ENCODE results near the gene SPRR2E.
"Not testable (repeated sequence)": the region's sequence is repeated elsewhere in the genome, so short reads cannot be mapped to it uniquely, and the experiment has no call there.

SPRR2E gene

DNA sequence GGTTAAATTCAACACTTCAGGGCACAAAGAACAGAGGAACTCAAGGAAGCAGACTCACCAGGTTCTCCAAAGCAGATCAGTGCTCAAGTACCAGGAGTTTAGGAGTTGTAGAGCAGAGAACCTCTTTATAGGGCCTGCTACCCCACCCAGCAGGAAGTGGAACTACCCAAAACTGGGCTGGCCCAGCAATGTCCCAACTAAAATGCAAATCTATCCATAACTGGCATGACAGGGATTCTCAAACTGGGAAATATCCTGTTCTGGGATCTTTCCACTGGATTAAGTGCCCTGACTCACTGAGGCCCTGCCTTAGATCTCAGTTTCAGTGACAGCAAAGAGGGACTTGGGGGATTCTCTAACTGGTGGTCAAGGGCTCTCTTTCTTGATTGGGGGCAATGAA lies at the start of gene SPRR2E:
Gene SPRR2E (minus strand): TSS at position 101 of the 400 bp plus-strand sequence. CDS start 775 bp downstream, outside the sequence.
- DNase-seq, result no peak

DNA sequence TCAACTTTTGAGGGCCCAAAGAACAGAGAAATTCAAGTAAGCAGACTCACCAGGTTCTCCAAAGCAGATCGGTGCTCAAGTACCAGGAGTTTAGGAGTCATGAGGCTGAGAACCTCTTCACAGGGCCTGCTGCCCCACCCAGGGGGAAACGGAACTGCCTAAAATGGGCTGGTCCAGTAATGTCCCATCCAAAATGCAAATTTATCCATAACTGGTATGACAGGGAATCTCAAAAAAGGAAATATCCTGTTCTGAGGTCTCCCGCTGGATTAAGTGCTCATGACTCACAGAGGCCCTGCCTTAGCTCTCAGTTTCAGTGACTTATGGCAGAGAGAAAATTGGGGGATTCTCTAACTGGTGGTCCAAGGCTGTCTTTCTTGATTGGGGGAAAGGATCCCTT lies 47.1 kb upstream of the SPRR2E start:
- DNase-seq, result no peak

DNA sequence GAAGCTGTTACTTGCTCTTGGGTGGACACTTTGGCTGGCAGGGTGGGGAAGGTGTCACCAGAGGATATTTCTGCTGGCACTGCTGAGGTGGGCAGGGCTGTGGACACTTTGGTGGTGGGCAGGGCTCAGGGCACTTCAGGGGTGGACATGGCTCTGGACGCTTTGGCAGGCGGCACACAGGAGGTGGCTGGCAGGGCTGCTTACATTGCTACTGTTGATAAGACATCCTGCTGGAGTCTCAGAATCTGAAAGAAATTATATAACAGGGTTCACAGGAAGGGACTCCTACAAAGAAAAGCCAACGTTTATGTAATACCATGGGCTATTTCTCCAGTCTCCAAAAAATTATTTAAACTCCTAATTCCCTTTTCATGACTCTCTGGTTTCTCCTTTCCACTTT lies 46.2 kb upstream of the SPRR2E start:
- no peak for DNase-seq

DNA sequence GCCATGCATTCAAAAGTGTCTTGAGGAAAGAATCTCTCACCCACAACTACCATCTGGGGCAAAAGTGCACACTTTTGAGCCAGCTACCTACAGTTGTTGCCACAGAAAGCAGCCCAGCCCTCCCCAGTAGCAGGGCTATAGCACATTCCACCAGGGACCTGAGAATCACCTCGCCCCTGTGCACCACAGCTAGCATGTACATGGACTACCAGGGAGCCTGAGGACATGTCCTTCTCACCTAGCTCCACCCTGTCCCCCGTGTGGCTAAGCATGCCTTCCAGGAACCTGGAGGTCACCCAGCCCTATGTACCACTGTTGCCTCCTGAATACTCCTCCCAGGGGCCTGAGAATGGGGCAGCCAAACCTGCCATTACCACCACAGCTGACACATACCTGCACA lies 39.4 kb upstream of the SPRR2E start:
- DNase-seq, result no peak

DNA sequence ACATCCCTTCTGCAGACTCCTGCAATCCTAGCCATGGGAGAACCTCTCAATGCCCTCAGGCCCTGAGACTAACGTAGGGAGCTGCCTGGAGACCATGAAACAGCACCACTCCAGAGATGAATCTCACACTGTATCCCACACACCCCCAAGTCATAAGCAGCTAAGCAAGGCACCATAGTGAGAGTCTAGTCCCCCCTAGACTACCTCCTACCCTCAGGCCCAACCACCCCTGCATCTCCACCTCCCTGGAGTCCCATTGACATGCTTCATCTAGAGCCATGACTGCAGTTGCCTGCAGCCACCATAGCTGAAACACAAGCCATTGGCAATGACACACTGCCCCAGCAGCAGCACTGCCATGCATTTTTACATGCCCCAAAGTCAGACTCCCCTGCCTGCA lies 38.9 kb upstream of the SPRR2E start:
- DNase-seq, result no peak

DNA sequence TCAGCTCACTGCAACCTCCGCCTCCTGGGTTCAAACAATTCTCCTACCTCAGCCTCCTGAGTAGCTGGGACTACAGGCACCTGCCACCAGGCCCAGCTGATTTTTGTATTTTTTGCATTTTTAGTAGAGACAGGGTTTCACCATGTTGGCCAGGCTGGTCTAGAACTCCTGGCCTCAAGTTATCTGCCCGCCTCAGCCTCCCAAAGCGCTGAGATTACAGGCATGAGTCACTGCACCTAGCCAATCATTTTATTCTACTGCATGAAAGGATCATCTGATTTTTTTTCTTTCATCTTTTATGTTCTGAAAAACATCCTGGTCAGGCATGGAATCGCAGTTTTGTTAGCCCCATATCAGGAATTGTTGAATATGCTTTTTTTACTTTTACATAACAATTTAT lies 34.4 kb upstream of the SPRR2E start:
- not testable (repeated sequence) for DNase-seq

DNA sequence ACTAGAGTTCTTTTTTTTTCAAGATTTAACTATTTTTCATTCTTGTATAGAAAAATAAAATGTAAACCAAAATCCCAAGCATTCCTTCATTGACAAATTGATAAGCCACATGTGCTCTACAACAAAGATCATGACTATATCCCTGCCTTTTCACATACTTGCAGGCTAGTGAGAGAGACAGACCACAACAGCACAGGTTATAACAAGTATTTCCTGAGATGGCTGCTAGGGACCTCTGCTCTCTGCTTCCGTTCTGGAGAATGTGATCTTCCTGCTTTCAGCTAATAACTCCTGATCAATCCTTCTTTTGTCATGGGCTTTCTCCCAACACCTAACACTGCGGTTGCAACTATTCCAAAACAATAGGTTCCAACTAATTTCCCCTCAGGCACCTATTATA lies 33.0 kb upstream of the SPRR2E start:
- DNase-seq, result no peak

DNA sequence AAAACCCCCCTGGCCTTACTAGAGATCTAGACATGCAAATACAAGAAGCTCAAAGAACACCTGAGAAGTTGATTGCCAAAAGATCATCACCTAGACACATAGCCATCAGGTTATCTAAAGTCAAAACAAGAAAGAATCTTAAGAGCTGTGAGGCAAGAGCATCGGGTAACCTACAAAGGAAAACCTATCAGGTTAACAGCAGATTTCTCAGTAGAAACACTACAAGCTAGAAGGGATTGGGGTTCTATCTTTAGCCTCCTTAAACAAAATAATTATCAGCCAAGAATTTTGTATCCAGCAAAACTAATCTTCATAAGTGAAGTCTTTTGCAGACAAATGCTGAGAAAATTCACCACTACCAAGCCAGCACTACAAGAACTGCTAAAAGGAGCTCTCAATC lies 31.2 kb upstream of the SPRR2E start:
- no peak for DNase-seq

DNA sequence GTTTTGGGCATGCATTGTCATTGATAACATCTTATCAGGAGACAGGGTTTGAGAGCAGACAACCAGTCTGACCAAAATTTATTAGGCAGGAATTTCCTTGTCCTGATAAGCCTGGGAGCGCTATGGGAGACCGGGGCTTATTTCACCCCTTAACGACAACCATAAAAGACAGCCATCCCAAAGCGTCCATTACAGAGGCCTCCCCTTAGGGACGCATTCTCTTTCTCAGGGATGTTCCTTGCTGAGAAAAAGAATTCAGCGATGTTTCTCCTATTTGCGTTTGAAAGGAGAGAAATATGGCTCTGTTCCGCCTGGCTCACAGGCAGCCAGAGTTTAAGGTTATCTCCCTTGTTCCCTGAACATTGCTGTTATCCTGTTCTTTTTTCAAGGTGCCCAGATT lies 29.5 kb upstream of the SPRR2E start:
- not testable (repeated sequence) for DNase-seq

DNA sequence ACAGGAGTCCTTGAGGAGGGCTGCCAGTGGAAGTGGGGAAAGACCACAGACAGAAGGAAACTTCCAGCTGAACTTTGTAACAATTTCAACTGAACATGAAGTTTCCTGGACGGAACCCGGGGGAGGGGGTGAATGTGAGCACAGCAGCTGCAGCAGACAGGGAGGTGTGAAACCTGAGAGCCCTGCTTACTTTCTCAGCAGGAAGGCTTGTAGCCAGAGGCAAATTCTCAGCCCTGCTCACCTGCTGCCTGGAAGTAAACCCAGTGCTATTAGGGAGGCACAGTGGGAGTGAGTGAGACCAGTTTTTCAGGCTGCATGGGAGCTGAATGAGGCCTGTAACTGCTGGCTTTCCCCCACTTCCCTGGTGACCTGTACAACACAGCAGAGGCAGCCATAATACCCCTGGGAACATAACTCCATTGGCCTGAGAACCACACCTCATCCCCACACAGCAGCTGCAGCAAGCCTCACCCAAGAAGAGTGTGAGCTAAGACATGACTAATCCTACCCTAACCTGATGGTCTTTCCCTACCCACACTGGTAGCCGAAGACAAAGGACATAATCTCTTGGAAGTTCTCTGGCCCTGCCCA lies 28.6 kb upstream of the SPRR2E start:
- peak; percentile 18 for DNase-seq

DNA sequence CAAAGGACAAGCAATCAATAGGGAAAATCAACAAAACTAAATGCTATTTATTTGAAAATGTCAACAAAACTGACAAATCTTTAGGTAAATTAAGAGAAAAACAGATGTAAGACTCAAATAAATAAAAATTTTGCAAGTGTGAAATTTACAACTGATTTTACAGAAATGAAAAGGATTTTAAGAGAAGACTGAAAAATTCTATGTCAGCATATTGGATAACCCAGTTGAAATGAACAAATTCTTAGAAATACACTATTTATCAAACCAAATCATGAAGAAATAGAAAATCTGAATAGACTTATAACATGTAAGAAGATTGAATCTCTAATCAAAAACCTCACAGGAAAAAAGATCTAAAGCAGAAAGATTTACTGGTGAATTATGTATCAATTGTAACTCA lies 26.6 kb upstream of the SPRR2E start:
- no peak for DNase-seq

DNA sequence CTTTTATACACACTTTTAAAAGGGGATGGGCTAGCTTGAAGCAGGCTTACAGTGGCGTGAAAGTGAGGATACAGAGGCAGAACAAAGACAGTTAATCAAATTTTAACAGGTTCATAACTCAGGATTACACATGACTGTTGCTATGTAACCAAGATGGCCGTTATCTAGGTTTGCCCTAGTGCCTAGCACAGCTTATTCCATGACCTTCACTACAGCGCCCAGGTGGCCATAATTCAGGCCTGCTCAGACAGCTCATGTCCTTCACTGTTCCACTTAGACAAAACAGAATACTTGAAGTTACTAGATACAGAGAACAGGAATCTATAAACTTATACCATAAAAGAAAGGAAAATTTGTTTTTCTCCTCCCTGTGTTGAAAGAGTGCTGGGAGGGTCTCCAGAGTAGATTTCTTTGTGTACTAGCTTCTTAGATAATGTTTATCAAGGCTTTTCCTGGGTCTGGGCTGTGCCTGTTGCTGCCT lies 25.2 kb upstream of the SPRR2E start:
- DNase-seq, result no peak

DNA sequence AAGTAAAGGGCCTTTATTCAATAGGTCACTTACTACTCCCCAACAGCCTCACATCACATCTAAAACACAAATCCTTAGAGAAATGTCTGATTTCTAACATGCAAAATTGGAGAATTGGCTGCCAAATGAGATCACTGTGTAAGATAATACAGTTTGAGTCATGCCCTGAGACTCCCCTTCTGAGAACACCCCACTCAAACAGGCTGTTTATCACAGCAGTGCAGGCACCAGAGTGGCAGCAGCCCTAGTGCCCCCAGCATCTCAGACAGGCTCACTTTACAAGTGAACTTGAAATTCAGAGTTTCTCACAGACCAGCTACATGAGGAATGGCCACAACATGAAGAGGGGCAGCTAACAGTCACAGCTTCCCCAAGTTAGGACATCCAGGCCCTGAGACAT lies 20.9 kb upstream of the SPRR2E start:
- DNase-seq, result not testable (repeated sequence)

DNA sequence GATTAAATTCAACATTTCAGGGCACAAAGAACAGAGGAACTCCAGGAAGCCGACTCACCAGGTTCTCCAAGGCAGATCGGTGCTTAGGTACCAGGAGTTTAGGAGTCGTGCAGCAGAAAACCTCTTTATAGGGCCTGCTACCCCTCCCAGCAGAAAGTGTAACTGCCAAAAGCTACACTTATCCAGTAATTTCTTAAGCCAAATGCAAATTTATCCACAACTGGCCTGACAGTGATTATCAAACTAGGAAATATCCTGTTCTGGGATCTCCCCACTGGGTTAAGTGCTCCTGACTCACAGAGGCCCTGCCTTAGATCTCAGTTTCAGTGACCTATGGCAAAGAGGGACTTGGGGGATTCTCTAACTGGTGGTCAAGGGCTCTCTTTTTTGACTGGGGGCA lies 19.1 kb upstream of the SPRR2E start, which contains the start of gene SPRR2F:
Gene SPRR2F (minus strand): TSS at position 101 of the 400 bp plus-strand sequence. CDS start 783 bp downstream, outside the sequence.
- no peak for DNase-seq

DNA sequence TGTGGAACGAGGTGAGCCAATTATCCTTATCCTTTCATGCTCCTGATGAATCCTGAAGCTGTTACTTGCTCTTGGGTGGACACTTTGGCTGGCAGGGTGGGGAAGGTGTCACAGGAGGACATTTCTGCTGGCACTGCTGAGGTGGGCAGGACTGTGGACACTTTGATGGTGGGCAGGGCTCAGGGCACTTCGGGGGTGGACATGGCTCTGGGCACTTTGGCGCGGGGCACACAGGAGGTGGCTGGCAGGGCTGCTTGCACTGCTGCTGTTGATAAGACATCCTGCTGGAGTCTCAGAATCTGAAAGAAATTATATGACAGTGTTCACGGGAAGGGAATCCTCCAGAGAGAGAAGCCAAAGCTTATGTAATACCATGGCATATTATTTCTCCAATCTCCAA lies 18.1 kb upstream of the SPRR2E start:
- not testable (repeated sequence) for DNase-seq

DNA sequence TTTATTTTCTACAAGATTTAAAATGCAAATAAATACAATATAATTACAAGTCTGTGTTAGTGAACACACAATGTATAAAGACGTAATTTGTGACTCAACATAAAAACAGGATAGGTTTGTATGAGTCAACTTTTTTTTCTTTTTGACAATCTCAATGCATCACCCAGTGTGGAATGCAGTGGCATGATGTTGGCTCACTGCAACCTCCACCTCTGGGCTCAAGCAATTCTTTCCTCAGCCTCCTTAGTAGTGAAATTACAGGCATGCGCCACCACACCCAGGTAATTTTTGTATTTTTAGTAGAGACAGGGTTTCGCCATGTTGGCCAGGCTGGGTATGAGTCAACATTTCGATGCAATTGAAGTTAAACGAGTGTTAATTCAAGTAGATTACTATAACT lies 5.9 kb upstream of the SPRR2E start:
- DNase-seq, result no peak

DNA sequence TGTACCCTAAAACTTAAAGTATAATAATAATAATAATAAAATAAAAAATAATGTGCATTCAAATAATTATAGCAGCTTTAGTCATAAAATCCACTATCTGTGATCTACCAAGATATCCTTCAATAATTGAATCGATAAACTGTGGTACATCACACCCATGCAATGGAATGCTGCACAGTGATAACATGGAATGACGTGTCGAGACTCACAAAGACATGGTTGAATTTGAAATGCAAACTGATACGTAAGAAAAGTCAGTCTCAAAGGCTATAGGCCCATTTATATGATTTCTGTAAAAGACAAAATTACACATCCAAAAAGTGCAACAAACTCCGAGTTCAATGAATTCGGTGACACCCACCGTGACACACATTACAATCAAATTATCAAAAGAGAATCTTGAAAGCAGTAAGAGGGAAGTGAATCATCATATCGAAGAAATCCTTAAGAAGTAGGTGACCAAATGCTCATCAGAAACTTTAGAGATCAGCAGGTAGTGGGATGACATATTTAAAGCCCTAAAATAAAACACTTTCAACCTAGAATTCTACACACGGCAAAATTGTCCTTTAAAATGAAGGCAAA lies 5.2 kb upstream of the SPRR2E start:
- DNase-seq, result no peak

DNA sequence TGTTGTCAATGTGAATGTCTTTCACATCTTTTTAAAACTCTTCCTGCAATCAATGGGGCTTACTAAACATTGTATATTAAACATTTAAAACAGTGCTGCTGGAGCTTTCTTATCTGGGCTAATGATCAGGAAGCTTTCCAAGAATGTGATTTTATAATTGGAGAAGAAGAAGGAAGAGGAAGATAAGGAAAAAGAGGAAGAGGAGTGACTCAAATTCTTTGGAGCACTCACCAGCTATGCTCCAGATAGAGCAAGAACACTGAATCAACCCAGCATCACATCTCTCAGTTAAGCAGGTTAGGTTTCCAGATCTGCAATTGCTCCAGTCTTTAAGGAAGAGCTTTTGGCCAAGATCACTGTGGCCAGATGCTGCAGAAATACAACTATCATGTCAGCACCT lies 1.4 kb upstream of the SPRR2E start:
- no peak for DNase-seq

DNA sequence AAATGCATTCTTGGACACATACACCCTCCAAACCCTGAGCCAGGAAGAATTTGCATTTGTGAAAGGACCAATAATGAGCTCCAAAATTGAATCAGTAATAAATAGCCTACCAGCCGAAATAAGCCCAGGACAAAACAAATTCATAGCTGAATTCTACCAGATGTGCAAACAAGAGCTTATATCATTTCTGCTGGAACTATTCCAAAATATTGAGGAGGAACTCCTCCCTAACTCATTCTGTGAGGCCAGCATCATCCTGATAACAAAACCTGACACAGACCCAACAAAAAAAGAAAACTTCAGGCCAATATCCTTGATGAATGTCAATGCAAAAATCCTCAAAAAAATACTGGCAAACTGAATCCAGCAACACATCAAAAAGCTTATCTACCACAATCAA lies 6.7 kb downstream of the SPRR2E start:
- DNase-seq, result no peak

DNA sequence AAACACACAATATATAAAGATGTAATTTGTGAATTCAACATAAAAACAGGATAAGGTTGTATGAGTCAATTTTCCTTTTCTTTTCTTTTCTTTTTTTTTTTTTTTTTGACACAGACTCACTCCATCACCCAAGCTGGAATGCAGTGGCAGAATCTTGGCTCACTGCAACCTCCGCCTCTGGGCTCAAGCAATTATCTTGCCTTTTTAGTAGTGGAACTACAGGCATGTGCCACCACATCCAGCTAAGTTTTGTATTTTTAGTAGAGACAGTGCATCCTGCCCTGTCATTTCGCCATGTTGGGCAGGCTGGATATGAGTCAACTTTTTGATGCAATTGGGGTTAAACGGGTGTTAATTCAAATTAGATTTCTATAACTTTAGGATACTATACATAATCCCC lies 12.6 kb downstream of the SPRR2E start:
- no peak for DNase-seq

DNA sequence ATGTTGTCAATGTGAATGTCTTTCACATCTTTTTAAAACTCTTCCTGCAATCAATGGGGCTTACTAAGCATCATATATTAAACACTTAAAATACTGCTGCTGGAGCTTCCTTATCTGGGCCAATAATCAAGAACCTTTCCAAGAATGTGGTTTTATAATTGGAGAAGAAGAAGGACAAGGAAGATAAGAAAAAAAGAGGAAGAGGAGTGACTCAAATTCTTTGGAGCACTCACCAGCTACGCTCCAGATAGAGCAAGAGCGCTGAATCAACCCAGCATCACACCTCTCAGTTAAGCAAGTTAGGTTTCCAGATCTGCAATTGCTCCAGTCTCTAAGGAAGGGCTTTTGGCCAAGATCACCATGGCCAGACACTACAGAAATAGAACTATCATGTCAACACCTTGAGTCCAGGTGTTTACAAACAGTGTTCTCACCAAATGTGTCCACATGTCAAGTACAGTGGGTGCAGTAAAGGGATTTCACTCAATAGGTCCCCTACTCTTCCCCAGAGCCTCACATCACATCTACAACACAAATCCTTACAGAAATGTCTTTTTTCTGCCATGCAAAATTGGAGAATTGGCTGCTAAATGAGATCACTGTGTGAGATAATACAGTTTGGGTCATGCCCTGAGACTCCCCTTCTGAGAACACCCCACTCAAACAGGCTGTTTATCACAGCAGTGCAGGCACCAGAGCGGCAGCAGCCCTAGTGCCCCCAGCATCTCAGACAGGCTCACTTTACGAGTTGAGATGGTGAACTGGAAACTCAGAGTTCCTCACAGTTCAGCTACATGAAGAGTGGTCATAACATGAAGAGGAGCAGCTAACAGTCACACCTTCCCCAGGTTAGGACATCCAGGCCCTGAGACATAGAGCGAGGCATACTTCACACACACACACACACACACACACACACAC lies 21.3 kb downstream of the SPRR2E start:
- no peak for DNase-seq

DNA sequence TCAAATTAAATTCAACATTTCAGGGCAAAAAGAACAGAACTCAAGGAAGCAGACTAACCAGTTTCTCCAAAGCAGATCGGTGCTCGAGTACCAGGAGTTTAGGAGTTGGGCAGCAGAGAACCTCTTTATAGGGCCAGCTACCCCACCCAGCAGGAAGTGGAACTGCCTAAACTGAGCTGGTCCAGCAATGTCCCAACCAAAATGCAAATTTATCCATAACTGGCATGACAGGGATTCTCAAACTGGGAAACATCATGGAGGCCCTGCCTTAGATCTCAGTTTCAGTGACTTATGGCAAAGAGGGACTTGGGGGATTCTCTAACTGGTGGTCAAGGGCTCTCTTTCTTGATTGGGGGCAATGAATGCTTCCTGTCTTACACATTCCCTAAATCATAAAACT lies 22.8 kb downstream of the SPRR2E start, which contains the start of gene SPRR2B:
Gene SPRR2B (minus strand): TSS at position 101 of the 400 bp plus-strand sequence. CDS start 772 bp downstream, outside the sequence.
- no peak for DNase-seq

DNA sequence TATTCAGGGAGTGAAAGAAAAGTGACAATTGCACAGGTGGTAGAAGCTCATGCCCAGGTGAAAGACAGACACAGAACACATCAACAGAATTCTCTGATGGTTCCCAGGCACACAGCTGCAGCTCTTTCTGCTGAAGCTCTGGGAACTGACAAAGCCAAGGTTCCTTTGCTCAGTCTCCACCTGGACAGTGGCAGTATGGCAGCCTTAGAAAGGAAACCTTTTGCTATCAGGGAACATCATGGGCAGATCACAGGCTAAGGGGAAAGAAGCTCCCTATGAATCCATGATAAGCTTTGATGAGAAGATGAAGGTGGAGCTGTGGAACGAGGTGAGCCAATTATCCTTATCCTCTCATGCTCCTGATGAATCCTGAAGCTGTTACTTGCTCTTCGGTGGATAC lies 24.1 kb downstream of the SPRR2E start:
- DNase-seq, result no peak

Measured in NCI-H1436 (cell line).